ENCODE measurements around the gene ABCG8.

The ABCG8 gene

GRCh38 chr2:43825841-43826240 lies 12.9 kb upstream of the ABCG8 start:
- FAIRE-seq (no peak), DNase-seq (ENCODE audit: low spot score) (no peak)

GRCh38 chr2:43826305-43827250 lies 12.2 kb upstream of the ABCG8 start:
- DNase-seq (ENCODE audit: low spot score) (no peak), FAIRE-seq (no peak)

GRCh38 chr2:43831543-43832294 lies 7.1 kb upstream of the ABCG8 start:
- no peak for FAIRE-seq
- no peak for DNase-seq (ENCODE audit: low spot score)

- no peak for FAIRE-seq
- DNase-seq (ENCODE audit: low spot score): no peak
These were observed 6.3 kb upstream of the ABCG8 start for GRCh38 chr2:43832457-43832856.

- FAIRE-seq: no peak
These were observed 1.7 kb upstream of the ABCG8 start for GRCh38 chr2:43837033-43837432.

GRCh38 chr2:43837831-43838559 lies 776 bp upstream of the ABCG8 start:
- FAIRE-seq (no peak), DNase-seq (ENCODE audit: low spot score) (no peak)

More at GRCh38 chr2:43837033-43837432, 1.7 kb upstream of the ABCG8 start:
- DNase-seq (ENCODE audit: low spot score): no peak

GRCh38 chr2:43839776-43840564 lies 1.2 kb downstream of the ABCG8 start:
- DNase-seq (ENCODE audit: low spot score) (no peak), FAIRE-seq (no peak)

- FAIRE-seq (no peak), DNase-seq (ENCODE audit: low spot score) (no peak)
These were observed 2.2 kb downstream of the ABCG8 start for GRCh38 chr2:43840965-43841364.

GRCh38 chr2:43841949-43842865 lies 3.4 kb downstream of the ABCG8 start:
- FAIRE-seq (no peak), DNase-seq (ENCODE audit: low spot score) (no peak)

GRCh38 chr2:43842866-43843226 lies 4.1 kb downstream of the ABCG8 start:
- DNase-seq (ENCODE audit: low spot score): no peak
- FAIRE-seq: no peak

- FAIRE-seq (no peak), DNase-seq (ENCODE audit: low spot score) (no peak)
These were observed 6.4 kb downstream of the ABCG8 start for GRCh38 chr2:43845181-43845580.

- DNase-seq (ENCODE audit: low spot score) (no peak), FAIRE-seq (no peak)
These were observed 7.5 kb downstream of the ABCG8 start for GRCh38 chr2:43846140-43846793.

GRCh38 chr2:43848214-43848613 lies 9.4 kb downstream of the ABCG8 start:
- FAIRE-seq (no peak), DNase-seq (ENCODE audit: low spot score) (no peak)

- FAIRE-seq (no peak), DNase-seq (ENCODE audit: low spot score) (no peak)
These were observed 12.5 kb downstream of the ABCG8 start for GRCh38 chr2:43851011-43851980.

- FAIRE-seq: no peak
These were observed 13.5 kb downstream of the ABCG8 start for GRCh38 chr2:43852196-43852730.

GRCh38 chr2:43853141-43854081 lies 14.6 kb downstream of the ABCG8 start:
- FAIRE-seq (no peak), DNase-seq (ENCODE audit: low spot score) (no peak)

More at GRCh38 chr2:43852196-43852730, 13.5 kb downstream of the ABCG8 start:
- DNase-seq (ENCODE audit: low spot score): no peak

GRCh38 chr2:43854671-43855070 lies 15.9 kb downstream of the ABCG8 start:
- no peak for FAIRE-seq

More at GRCh38 chr2:43854671-43855070, 15.9 kb downstream of the ABCG8 start:
- DNase-seq (ENCODE audit: low spot score): no peak

All from RCC 7860 (cell line).